ENCODE results near the gene PLCD1. TPM values are rescaled to one million over a fixed set of nuclear protein-coding genes. Genes with fewer than 3 reads are reported as not detected.

Gene PLCD1
- total RNA-seq, 2 experiments from 2014 or later, result 7.7 to 10.4 TPM

DNA sequence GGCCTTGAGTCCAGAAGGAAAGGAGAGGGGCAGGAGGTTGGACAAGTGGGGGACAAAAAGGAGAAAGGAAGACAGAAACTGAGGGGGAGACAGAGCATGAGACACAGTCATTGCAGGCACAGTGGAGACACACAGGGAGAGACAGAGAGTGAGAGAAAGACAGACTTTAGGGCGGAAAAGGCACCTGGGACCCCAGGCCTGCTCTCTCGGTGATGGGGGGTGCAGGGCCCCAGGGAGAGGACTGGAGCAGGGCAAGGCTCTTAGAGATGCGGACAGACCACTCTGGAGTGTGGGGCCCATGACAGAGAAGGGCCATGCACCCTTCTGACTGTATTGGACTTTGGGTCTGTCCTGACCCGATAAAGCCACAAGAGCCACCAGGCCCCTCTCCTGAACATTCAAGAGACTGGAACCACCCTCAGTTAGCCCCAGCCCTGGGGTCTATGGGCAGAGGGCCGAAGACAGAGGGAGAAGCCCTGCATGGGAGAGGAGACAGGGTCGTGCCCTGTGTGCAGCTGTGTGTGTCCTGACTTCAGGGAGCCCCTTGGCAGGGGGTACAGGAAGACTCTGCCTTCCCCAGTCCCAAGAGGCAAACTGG lies 12.5 kb downstream of the PLCD1 start:
- Histone ChIP-seq H3K4me3 (ENCODE audit: low read depth, low read length, poor library complexity, severe bottlenecking) (no peak overlapping the region), H3K36me3 (ENCODE audit: insufficient read depth, low read length) (no peaks in the 10 kb centered on the region), H2AFZ (ENCODE audit: low read length) (no peak overlapping the region), H3K4me1 (ENCODE audit: insufficient read depth, low read length, poor library complexity, severe bottlenecking) (no peaks in the 10 kb centered on the region), H3K9me2 (ENCODE audit: insufficient read depth, low read length) (no peaks in the 10 kb centered on the region), H4K20me1 (ENCODE audit: insufficient read depth, low read length) (no peaks in the 10 kb centered on the region), H3K4me2 (ENCODE audit: low read length) (no peak overlapping the region), H3K27ac (ENCODE audit: low read depth, low read length, poor library complexity, severe bottlenecking) (no peak overlapping the region), H3K79me2 (ENCODE audit: insufficient read depth, low read depth, low read length) (no peaks in the 10 kb centered on the region), H3K9me3 (ENCODE audit: low read length) (no peaks in the 10 kb centered on the region)
- DNase-seq (ENCODE audit: low spot score), result no peak
- BruUV-seq (replicated peaks), result no TSS peak
- POLR2A ChIA-PET, result no interaction called here
- CTCF ChIA-PET (ENCODE audit: unreplicated experiment), result no interaction called here
- TF ChIP-seq, protein P1, sequence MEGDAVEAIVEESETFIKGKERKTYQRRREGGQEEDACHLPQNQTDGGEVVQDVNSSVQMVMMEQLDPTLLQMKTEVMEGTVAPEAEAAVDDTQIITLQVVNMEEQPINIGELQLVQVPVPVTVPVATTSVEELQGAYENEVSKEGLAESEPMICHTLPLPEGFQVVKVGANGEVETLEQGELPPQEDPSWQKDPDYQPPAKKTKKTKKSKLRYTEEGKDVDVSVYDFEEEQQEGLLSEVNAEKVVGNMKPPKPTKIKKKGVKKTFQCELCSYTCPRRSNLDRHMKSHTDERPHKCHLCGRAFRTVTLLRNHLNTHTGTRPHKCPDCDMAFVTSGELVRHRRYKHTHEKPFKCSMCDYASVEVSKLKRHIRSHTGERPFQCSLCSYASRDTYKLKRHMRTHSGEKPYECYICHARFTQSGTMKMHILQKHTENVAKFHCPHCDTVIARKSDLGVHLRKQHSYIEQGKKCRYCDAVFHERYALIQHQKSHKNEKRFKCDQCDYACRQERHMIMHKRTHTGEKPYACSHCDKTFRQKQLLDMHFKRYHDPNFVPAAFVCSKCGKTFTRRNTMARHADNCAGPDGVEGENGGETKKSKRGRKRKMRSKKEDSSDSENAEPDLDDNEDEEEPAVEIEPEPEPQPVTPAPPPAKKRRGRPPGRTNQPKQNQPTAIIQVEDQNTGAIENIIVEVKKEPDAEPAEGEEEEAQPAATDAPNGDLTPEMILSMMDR (conservative IDR thresholded peaks at IDR 0.05; ENCODE audit: low read length), result no peak
- TF ChIP-seq EZH2phosphoT487 (IDR thresholded peaks at IDR 0.05; ENCODE audit: borderline replicate concordance, low read depth, low read length), result no peak
- intact Hi-C loops (cut with micrococcal nuclease; ENCODE audit: unreplicated experiment), result no loop called here

DNA sequence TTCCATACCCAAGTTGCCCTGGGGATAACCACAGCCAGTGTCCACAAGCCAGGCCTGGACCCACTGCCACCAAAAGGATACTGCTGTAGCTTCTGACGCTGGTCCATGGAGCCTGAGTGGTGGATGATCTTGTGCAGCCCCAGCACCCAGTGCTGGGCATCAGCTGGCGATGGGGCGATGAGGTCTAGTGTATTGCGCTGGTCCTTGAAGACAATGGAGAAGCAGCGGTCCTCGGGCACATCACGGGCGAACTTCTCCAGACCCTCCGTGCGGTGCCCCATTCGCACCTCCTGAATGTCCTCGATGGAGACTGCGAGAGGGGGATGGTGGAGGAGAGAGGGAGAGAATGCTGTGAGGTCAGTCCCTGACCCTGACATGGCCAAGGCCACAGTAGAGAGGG lies 13.0 kb downstream of the PLCD1 start:
- BruUV-seq (replicated peaks), result no TSS peak
- no peaks in the 10 kb centered on the region for H3K79me2 ChIP-seq (ENCODE audit: insufficient read depth, low read depth, low read length)
- no peak overlapping the region for H2AFZ ChIP-seq (ENCODE audit: low read length)
- H3K9me3 ChIP-seq (ENCODE audit: low read length), result no peaks in the 10 kb centered on the region
- POLR2A ChIA-PET, result no interaction called here
- no peaks in the 10 kb centered on the region for H3K9me2 ChIP-seq (ENCODE audit: insufficient read depth, low read length)
- H3K4me3 ChIP-seq (ENCODE audit: low read depth, low read length, poor library complexity, severe bottlenecking), result no peak overlapping the region
- H3K36me3 ChIP-seq (ENCODE audit: insufficient read depth, low read length), result no peaks in the 10 kb centered on the region
- intact Hi-C loops (cut with micrococcal nuclease; ENCODE audit: unreplicated experiment), result no loop called here
- TF ChIP-seq, protein P1 (conservative IDR thresholded peaks at IDR 0.05; ENCODE audit: low read length), result no peak
- TF ChIP-seq EZH2phosphoT487 (IDR thresholded peaks at IDR 0.05; ENCODE audit: borderline replicate concordance, low read depth, low read length), result no peak
- H3K4me2 ChIP-seq (ENCODE audit: low read length), result no peak overlapping the region
- H3K4me1 ChIP-seq (ENCODE audit: insufficient read depth, low read length, poor library complexity, severe bottlenecking), result no peaks in the 10 kb centered on the region
- no peak for DNase-seq (ENCODE audit: low spot score)
- H3K27ac ChIP-seq (ENCODE audit: low read depth, low read length, poor library complexity, severe bottlenecking), result no peak overlapping the region
- CTCF ChIA-PET (ENCODE audit: unreplicated experiment), result no interaction called here
- no peaks in the 10 kb centered on the region for H4K20me1 ChIP-seq (ENCODE audit: insufficient read depth, low read length)

DNA sequence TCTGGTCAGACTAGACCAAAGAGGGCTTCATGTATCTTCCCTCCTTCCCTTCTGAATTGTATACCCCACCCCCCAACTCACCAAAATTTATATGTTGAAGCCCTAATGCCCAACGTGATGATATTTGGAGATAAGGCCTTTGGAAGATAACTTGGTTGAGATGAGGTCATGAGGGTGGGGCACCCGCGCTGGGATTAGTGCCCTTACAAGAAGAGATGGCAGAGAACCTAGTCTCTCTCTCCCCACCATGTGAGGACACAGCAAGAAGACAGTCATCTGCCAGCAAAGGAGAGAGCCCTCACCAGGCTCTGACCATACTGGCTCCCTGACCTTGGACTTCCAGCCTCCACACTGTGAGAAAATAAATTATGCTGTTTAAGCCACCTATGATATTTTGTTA lies 13.5 kb downstream of the PLCD1 start:
- no peak for DNase-seq (ENCODE audit: low spot score)
- Histone ChIP-seq H3K27ac (ENCODE audit: low read depth, low read length, poor library complexity, severe bottlenecking) (no peak overlapping the region), H2AFZ (ENCODE audit: low read length) (no peak overlapping the region), H3K4me1 (ENCODE audit: insufficient read depth, low read length, poor library complexity, severe bottlenecking) (no peaks in the 10 kb centered on the region), H3K4me3 (ENCODE audit: low read depth, low read length, poor library complexity, severe bottlenecking) (no peak overlapping the region), H3K79me2 (ENCODE audit: insufficient read depth, low read depth, low read length) (no peaks in the 10 kb centered on the region), H3K4me2 (ENCODE audit: low read length) (no peak overlapping the region), H4K20me1 (ENCODE audit: insufficient read depth, low read length) (no peaks in the 10 kb centered on the region), H3K9me3 (ENCODE audit: low read length) (no peaks in the 10 kb centered on the region), H3K36me3 (ENCODE audit: insufficient read depth, low read length) (no peaks in the 10 kb centered on the region), H3K9me2 (ENCODE audit: insufficient read depth, low read length) (no peaks in the 10 kb centered on the region)
- intact Hi-C loops (cut with micrococcal nuclease; ENCODE audit: unreplicated experiment), result no loop called here
- no peak for TF ChIP-seq EZH2phosphoT487 (IDR thresholded peaks at IDR 0.05; ENCODE audit: borderline replicate concordance, low read depth, low read length)
- TF ChIP-seq, protein P1 (conservative IDR thresholded peaks at IDR 0.05; ENCODE audit: low read length), result no peak
- CTCF ChIA-PET (ENCODE audit: unreplicated experiment), result interaction anchor here (0.6 kb wide), 1 partner anchor 22 kb away, joined by 4 read pairs; no protein-coding TSS in a partner anchor
- no TSS peak for BruUV-seq (replicated peaks)
- POLR2A ChIA-PET, result no interaction called here

All from OCI-LY7 (cell line).